ENCODE data around the gene HIPK2.

- TF ChIP-seq CTCF (IDR thresholded peaks at IDR 0.05) (no peak), POLR2A (IDR thresholded peaks at IDR 0.05) (no peak)
Measured at GRCh38 chr7:139726485-139726869, 51.3 kb downstream of the HIPK2 start.

All from body of pancreas (tissue), 4 donors.